ENCODE results near the gene PPP4R3A.
A peak's percentile ranks its signal among the peaks of the same experiment; 100 is the strongest.

The PPP4R3A gene

DNA sequence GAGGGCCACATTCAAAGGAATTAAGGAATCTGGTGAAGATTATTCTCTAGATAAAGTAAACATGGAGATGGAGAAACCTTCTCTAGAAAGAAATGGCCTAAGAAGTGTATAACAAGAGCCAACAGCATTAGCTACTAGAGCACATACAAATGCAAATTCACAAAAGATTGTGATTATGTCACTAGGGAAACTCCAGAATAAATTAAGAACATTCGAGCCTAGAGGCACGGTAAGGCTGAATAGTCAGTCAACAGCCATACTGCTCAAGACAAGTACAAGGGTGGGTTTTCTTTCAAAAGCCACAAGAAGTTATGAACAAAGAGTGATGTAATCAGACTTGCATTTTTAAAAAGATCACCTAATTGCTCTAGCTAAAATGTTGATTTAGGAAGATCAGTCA lies 25.4 kb downstream of the PPP4R3A start:
- H3K4me3 ChIP-seq (ENCODE audit: low read depth, low read length) = no peak overlapping the region
- TF ChIP-seq, protein P1, sequence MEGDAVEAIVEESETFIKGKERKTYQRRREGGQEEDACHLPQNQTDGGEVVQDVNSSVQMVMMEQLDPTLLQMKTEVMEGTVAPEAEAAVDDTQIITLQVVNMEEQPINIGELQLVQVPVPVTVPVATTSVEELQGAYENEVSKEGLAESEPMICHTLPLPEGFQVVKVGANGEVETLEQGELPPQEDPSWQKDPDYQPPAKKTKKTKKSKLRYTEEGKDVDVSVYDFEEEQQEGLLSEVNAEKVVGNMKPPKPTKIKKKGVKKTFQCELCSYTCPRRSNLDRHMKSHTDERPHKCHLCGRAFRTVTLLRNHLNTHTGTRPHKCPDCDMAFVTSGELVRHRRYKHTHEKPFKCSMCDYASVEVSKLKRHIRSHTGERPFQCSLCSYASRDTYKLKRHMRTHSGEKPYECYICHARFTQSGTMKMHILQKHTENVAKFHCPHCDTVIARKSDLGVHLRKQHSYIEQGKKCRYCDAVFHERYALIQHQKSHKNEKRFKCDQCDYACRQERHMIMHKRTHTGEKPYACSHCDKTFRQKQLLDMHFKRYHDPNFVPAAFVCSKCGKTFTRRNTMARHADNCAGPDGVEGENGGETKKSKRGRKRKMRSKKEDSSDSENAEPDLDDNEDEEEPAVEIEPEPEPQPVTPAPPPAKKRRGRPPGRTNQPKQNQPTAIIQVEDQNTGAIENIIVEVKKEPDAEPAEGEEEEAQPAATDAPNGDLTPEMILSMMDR (IDR thresholded peaks at IDR 0.05; ENCODE audit: insufficient read depth, low read depth, low read length, missing control alignments) = no peak
- DNase-seq (ENCODE audit: low read depth) = peak; percentile 15

DNA sequence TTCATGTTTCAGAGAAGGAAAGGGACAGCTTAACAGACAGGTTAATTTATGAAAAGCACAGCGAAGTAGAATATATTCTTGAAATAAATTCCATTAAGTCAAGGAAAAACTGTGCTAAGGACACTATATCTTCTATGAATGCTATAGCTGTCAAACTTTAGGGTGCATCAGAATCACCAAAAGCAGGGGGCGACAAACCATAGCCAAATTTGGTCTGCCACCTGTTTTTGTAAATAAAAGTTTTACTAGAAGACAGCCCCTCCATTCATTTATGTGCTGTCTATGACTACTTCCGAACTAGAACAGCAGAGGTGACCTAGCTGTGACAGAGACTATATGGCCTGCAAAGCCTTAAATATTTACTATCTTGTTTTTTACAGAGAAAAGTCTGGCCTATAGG lies 25.9 kb downstream of the PPP4R3A start:
- H3K4me3 ChIP-seq (ENCODE audit: low read depth, low read length) = no peak overlapping the region
- TF ChIP-seq, protein P1 (IDR thresholded peaks at IDR 0.05; ENCODE audit: insufficient read depth, low read depth, low read length, missing control alignments) = peak; percentile 6
- peak; percentile 15 for DNase-seq (ENCODE audit: low read depth)

DNA sequence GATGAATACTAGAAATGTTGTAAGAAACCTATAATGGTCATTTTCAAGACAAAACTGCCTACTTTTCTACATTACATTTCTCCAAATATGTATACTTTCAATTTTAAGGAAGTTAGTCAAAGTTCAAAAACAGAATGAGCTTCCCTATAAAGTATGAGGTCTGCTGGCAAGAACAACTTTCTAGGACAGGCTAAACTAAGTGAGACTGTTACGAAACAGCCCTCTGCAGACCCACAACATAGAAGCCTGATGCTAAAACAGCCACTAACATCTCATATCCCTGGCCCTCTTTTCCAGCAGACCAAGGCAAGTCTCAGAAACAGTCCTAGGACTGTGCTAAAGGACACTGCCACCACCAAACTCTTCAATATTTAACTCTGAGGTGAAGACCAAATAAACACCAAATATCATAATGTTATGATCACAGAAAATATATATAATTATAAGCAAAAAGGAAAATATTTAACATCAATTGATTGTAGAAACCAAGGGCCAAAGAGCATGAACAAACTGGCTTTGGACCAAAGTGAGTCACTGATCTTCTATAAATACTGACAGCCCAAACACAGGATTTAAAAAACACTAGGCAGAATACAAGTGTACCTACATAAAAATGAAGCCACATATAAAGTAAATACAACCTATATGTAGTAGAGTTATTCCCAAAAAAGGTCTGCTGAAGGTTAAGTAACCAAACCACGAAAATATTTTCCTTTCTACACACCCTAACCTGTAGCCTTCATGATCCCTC lies 27.7 kb downstream of the PPP4R3A start:
- no peak for DNase-seq (ENCODE audit: low read depth)
- H3K4me3 ChIP-seq (ENCODE audit: low read depth, low read length) = no peak overlapping the region
- TF ChIP-seq, protein P1 (IDR thresholded peaks at IDR 0.05; ENCODE audit: insufficient read depth, low read depth, low read length, missing control alignments) = no peak

DNA sequence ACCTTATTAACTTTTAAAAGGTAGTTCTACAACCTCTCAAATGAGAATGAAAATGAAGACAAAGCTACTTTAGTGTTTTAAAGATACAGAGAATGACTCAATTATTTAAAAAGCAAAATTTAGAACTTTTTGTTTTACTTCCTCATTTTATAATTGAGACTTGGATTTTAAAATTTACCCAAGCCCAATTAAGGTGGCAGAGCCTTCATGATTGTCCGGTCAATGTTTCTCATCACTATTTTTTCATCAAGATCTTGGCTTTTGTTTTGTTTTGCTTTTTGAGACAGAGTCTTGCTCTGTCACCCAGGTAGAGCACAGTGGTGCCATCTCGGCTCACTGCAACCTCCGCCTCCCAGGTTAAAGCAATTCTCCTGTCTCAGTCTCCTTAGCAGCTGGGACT lies 32.7 kb downstream of the PPP4R3A start:
- no peak for DNase-seq (ENCODE audit: low read depth)
- TF ChIP-seq, protein P1 (IDR thresholded peaks at IDR 0.05; ENCODE audit: insufficient read depth, low read depth, low read length, missing control alignments) = no peak
- H3K4me3 ChIP-seq (ENCODE audit: low read depth, low read length) = no peak overlapping the region

DNA sequence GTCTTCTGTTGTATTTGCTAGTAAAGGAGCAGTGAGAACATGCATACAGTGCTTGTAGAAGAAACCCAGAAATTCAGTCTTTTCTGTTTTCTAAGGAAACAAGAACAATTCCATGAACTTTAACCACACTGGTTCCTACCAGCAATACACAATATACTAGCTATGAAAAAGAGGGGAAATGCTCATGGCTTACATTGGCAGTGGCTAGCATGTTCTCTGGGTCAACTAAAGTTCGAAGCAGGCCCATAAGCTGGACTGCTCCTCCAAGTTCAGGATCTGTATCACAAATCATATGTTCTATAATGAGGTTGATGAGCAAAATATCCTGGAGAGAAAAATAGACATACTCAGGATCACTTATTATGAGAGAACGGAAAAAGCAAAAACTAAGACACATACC lies 37.1 kb downstream of the PPP4R3A start:
- TF ChIP-seq, protein P1 (IDR thresholded peaks at IDR 0.05; ENCODE audit: insufficient read depth, low read depth, low read length, missing control alignments) = no peak
- H3K4me3 ChIP-seq (ENCODE audit: low read depth, low read length) = no peak overlapping the region
- no peak for DNase-seq (ENCODE audit: low read depth)

DNA sequence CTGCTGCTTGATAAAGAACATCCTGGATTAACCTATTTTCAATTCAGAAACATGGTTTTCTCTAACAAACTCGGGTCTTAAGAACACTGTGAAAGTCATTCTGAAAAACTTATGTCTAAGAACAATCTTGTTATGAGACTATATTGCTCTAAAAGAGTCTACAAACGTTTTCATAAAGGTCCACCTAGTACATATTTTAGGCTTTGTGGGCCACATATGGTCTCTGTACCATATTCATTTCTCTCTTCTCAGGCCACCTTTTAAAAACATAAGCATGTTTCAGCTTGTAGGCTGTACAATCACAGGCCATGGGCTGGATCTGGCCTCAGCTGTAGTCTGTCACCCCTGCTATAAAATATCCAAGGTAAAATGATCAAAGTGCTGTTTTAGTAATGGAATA lies 39.9 kb downstream of the PPP4R3A start:
- TF ChIP-seq, protein P1 (IDR thresholded peaks at IDR 0.05; ENCODE audit: insufficient read depth, low read depth, low read length, missing control alignments) = no peak
- no peak overlapping the region for H3K4me3 ChIP-seq (ENCODE audit: low read depth, low read length)
- peak; percentile 39 for DNase-seq (ENCODE audit: low read depth)

DNA sequence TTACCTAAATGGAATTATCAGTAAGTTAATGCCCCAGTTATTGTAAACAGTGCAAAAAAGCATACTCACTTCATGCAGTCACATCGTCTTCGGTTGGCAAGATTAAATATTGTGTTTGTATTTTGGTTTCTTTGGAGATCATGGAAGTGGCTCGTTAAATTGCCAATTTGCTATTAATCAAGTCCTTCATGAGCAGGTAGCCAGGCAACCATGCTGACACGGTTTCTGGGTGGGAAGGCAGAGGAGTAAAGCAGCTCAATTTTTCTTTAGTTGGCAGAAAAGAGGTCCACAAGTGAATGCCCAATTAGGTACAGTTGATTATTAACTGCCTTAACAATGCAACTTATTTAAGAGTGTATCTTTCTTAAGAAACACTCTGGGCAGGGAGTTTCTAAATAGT lies 43.9 kb downstream of the PPP4R3A start:
- TF ChIP-seq, protein P1 (IDR thresholded peaks at IDR 0.05; ENCODE audit: insufficient read depth, low read depth, low read length, missing control alignments) = no peak
- no peak overlapping the region for H3K4me3 ChIP-seq (ENCODE audit: low read depth, low read length)
- DNase-seq (ENCODE audit: low read depth) = no peak

Measured in GM12865 (cell line).